ENCODE measurements around the gene DDX28. TPM values are rescaled to one million over a fixed set of nuclear protein-coding genes. Genes with fewer than 3 reads are reported as not detected.
"Not testable (repeated sequence)": the region's sequence is repeated elsewhere in the genome, so short reads cannot be mapped to it uniquely, and the experiment has no call there.

DDX28 gene
- total and polyA plus RNA-seq, 8 donors: 2.1 to 7.4 (median 4.0) TPM

DNA sequence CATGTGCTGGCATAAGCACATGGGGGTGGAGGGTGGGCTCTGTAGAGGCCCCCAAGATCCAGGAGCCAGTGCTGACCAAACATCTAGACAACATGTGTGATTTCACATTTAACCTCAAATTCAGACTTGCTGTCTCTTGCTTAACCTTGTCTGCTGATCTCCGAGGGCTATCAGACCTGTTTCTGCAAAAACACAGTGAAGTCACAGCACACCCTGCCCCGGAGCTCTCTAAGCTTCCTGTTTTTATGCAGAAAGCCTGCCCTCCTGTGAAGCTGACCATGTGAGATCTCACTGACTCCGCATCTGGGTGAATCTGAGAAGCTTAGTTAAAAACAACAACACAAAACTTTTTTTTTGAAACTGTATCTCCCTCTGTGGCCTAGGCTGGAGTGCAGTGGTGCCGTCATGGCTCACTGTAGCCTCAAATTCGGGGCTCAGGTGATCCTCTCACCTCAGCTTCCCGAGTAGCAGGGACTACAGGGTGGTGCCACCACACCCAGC is 17.2 kb downstream of the DDX28 start:
- Histone ChIP-seq H3K4me1 (no peaks in the 10 kb centered on the region), H3K36me3 (no peaks in the 10 kb centered on the region), H3K9me3 (no peaks in the 10 kb centered on the region), H3K4me3 (no peak overlapping the region), H3K27me3 (no peaks in the 10 kb centered on the region), H3K27ac (peak overlapping the region in 2 of 4 donors; percentile 68 to 70)
- ATAC-seq (peak in 3 of 4 donors; percentile 25 to 88 (median 87)), FAIRE-seq (no peak), DNase-seq (peak in 1 of 6 donors; percentile 41)
- TF ChIP-seq CTCF (IDR thresholded peaks at IDR 0.05): no peak
- intact Hi-C loops (cut with DNase I): no loop called here
- 47 to 59% methylated on average over 6 of the region's 6 CpGs for WGBS, 2 donors

GRCh38 chr16:68005211-68005610 is 17.8 kb downstream of the DDX28 start:
- intact Hi-C loops (cut with DNase I): no loop called here

DNA sequence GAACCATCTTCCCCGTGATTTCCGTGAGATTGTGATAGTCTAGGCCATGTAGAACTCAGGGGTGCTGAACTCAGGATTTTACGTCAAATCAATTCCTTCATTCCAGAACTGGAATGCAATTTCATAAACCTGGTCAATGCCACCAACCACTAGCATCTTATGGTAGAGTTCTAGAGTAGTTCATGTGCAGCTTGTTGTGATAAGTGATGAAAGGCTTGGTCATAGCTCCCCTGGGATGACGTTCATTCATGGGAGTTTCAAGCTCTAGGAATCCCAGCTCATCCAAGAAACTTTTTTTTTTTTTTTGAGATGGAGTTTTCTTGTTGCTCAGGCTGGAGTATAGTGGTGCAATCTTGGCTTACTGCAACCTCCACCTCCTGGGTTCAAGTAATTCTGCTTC is 20.0 kb downstream of the DDX28 start:
- no peak for TF ChIP-seq CTCF (IDR thresholded peaks at IDR 0.05)
- no peaks in the 10 kb centered on the region for H3K9me3 ChIP-seq
- WGBS, 2 donors: 59 to 70% methylated on average over 4 of the region's 4 CpGs
- no peak overlapping the region for H3K27ac ChIP-seq
- no peak for FAIRE-seq
- no peaks in the 10 kb centered on the region for H3K36me3 ChIP-seq
- ATAC-seq: no peak
- no peaks in the 10 kb centered on the region for H3K27me3 ChIP-seq
- DNase-seq: no peak
- intact Hi-C loops (cut with DNase I): no loop called here
- no peak overlapping the region for H3K4me3 ChIP-seq
- no peaks in the 10 kb centered on the region for H3K4me1 ChIP-seq

More at GRCh38 chr16:68005211-68005610, 17.8 kb downstream of the DDX28 start:
- no peak for ATAC-seq
- H3K27me3 ChIP-seq: no peaks in the 10 kb centered on the region
- DNase-seq: no peak
- H3K27ac ChIP-seq: peak overlapping the region in 2 of 4 donors; percentile 68 to 70
- FAIRE-seq: no peak
- 72 to 76% methylated on average over 9 of the region's 9 CpGs for WGBS, 2 donors
- H3K4me1 ChIP-seq: no peaks in the 10 kb centered on the region
- no peak for TF ChIP-seq CTCF (IDR thresholded peaks at IDR 0.05)
- H3K36me3 ChIP-seq: no peaks in the 10 kb centered on the region
- H3K4me3 ChIP-seq: no peak overlapping the region
- no peaks in the 10 kb centered on the region for H3K9me3 ChIP-seq

DNA sequence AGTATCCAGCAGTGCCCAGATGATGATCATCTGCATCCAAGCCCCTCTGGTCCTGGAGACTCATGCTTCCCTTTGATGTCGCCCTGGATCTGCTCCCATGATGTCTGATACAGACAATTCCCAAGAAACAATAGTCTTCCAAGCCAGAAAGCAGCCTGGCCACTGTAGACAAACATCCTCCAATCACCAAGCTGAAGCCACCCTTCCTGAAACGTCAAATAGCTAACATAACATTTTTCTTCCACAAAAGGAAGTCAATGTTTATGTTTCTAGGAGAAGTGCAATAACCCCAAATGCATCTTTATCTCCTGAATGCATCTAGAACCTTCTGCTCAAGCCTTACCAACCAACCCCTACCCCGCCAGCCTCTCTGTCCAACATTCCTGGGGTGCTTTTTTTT is 22.6 kb downstream of the DDX28 start:
- Histone ChIP-seq H3K4me1 (no peaks in the 10 kb centered on the region), H3K36me3 (no peaks in the 10 kb centered on the region), H3K4me3 (no peak overlapping the region), H3K27me3 (no peaks in the 10 kb centered on the region), H3K9me3 (no peaks in the 10 kb centered on the region), H3K27ac (peak overlapping the region in 2 of 4 donors; percentile 5 to 62)
- WGBS, 2 donors: 37 to 42% methylated on average over 3 of the region's 3 CpGs
- no peak for FAIRE-seq
- intact Hi-C loops (cut with DNase I): no loop called here
- peak in 2 of 4 donors; percentile 37 to 58 for ATAC-seq
- no peak for TF ChIP-seq CTCF (IDR thresholded peaks at IDR 0.05)
- DNase-seq: no peak

GRCh38 chr16:67999985-68000384 is 23.0 kb downstream of the DDX28 start:
- Histone ChIP-seq H3K4me3 (no peak overlapping the region), H3K4me1 (no peaks in the 10 kb centered on the region), H3K27me3 (no peaks in the 10 kb centered on the region), H3K9me3 (no peaks in the 10 kb centered on the region), H3K36me3 (no peaks in the 10 kb centered on the region), H3K27ac (peak overlapping the region in 2 of 4 donors; percentile 55 to 62)
- intact Hi-C loops (cut with DNase I): no loop called here
- TF ChIP-seq CTCF (IDR thresholded peaks at IDR 0.05): no peak
- ATAC-seq (peak in 2 of 4 donors; percentile 56 to 74), FAIRE-seq (no peak), DNase-seq (no peak)
- WGBS, 2 donors: 70 to 72% methylated on average over 2 of the region's 2 CpGs

- ATAC-seq: peak in 2 of 4 donors; percentile 77 to 87
- intact Hi-C loops (cut with DNase I); H3K27me3 ChIP-seq; H3K4me1 ChIP-seq; H3K9me3 ChIP-seq; H3K36me3 ChIP-seq; FAIRE-seq: not testable (repeated sequence)
- Histone ChIP-seq H3K4me3 (peak within 1 kb of the TSS in 1 of 4 donors; percentile 17), H3K27ac (peak within 1 kb of the TSS in 2 of 4 donors; percentile 55 to 62)
- 64 to 69% methylated on average over 18 of the region's 18 CpGs for WGBS, 2 donors
- peak in 1 of 6 donors; percentile 40 for DNase-seq
These were observed 24.0 kb downstream of the DDX28 start, which contains the start of gene DPEP2 for GRCh38 chr16:67998779-67999688. Gene DPEP2, minus strand, starts transcription at chr16:67999484. Its CDS starts 6,272 bp downstream, at chr16:67993212.

- intact Hi-C loops (cut with DNase I); ATAC-seq; H3K4me3 ChIP-seq; H3K27ac ChIP-seq; DNase-seq; H3K27me3 ChIP-seq; H3K36me3 ChIP-seq; H3K4me1 ChIP-seq; H3K9me3 ChIP-seq; FAIRE-seq: not testable (repeated sequence)
- WGBS, 2 donors: 89 to 91% methylated on average over 34 to 36 of the region's 36 CpGs
These were observed 24.7 kb downstream of the DDX28 start for GRCh38 chr16:67998231-67998778.

Measured in pancreas (tissue), 10 donors.